GM18519 (cell line): ENCODE data around the gene LCMT2.
"Not testable (repeated sequence)": the region's sequence is repeated elsewhere in the genome, so short reads cannot be mapped to it uniquely, and the experiment has no call there.

Experiments used
- ATAC-seq: cut with Tn5 transposase; IDR thresholded peaks from one replicate; pipeline ENCODE4 v1.9.1; 2021; ENCODE audit warnings: mild to moderate bottlenecking, moderate library complexity; ENCODE audit not compliant: unreplicated experiment, low FRiP score

The LCMT2 gene

GRCh38 chr15:43316971-43317346, 13.4 kb downstream of the LCMT2 start:
- no peak for ATAC-seq

GRCh38 chr15:43316016-43316970, 14.1 kb downstream of the LCMT2 start:
- no peak for ATAC-seq

GRCh38 chr15:43314171-43314570, 16.2 kb downstream of the LCMT2 start:
- ATAC-seq: no peak

- ATAC-seq: no peak
These were observed 18.0 kb downstream of the LCMT2 start for GRCh38 chr15:43312378-43312777.

DNA sequence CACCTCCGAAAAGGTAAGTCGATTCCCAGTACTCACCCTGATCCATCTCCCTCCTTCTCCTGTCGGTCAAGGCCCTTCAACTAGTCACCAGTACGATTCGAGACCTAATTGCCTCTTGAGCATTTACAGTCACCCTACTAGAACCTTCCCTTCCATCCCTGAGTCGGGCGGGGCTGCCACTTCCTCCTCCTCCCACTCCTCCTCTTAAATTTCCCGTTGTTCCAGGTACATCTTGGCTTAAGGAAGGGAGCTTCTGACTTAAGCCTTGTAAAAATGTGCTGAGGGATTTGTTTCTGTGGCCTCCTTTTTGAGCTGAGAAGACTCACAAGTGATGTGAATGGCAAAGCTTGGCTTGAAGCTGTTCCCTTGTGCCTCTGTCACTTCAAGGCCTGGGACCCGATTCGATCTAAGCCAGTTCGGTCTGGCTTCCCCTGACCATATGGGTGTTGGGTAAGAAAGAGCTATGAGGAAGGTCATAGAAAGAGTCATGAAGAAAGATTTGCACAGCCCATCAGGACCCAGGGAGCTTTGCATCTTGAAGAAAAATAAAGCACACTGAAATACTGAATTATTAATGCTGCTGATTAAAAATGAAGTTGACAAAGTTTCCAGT, 28.1 kb downstream of the LCMT2 start, which contains the start of gene TGM7:
Gene TGM7 (minus strand): TSS at position 51 of the 613 bp plus-strand sequence.
- ATAC-seq: no peak

DNA sequence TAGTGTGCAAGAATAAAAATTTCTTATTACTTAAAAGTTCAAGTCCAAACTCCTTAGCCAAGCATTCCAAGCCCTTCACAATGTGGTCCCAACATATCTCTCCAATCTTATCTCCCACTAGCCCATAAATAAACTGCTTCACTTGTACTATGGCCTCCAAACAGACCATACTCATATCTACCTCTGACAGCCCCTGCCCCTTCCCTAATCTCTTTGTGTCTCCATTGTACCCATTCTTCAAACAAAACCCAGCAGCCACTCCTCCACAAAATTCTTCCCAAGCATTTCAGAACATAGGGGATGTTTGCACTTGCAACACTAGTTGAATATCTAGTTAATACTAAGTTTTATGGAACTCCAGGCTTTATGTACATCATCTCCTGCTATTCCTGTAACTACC, 30.5 kb downstream of the LCMT2 start:
- no peak for ATAC-seq

- ATAC-seq: no peak
These were observed 31.0 kb downstream of the LCMT2 start for GRCh38 chr15:43299411-43299810.

DNA sequence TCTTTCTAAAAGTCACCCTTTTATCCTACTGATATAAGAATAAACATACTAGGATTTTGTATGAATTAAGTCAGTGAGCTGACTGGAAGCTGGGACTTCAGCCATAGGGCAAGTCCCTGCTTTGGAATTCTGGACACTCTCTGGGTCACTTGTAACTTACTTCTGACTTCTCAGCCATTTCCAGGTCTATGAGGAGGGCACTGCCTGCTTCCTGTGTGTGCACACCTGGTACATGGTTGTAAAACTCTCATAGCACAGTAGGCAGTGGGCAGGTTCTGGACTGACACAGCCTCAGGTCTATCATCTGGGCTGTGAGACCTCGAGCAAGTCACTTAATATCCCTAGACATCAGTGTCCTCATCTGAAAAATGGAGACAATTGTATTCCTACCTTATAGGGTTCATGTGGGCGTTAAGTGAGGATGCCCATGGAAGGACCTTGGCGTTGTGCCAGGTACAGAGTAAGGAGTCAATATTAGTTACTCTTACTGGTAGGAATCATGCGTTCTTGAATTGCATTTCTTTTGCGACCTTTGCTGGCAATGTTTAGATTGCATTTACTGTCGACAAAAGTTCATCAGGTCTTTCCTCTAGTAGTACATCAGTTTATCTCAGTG, 36.2 kb downstream of the LCMT2 start:
- no peak for ATAC-seq

- no peak for ATAC-seq
These were observed 36.9 kb downstream of the LCMT2 start for GRCh38 chr15:43293432-43293831.

DNA sequence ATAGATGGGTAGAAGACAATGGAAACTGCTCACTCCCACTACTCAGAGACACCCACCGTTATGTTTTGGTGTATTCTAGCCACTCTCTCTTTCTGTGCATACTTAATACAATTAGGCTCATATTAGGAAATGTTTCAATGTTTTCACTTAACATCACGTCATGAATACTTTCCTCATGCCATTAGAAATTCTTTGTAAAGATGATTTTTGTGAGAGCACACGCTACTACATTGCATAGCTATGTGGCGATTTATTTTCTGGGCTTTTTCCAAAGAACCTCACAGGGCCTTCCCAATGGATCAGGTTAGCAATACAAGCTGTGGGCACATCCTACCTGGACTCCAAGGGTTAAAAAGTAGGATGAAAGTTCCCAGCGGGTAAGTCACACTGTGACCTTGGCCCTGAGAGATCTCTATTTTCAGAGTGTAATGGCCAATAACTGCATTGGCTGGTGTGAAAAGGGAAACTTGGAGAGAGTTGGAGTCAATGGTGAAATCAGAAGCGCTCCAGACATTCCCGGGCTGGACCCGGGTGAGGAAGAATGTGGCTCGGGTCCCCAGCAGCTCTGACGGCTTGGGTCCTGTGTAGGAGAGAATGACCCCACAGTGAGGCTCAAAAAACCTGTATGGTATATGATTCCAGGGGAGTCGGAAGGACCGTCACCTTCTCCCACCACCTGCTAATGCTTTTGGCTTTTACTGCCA, 37.8 kb downstream of the LCMT2 start:
- ATAC-seq: no peak

- not testable (repeated sequence) for ATAC-seq
These were observed 40.7 kb downstream of the LCMT2 start for GRCh38 chr15:43289656-43290055.

- ATAC-seq: no peak
These were observed 43.1 kb downstream of the LCMT2 start for GRCh38 chr15:43287254-43287653.

DNA sequence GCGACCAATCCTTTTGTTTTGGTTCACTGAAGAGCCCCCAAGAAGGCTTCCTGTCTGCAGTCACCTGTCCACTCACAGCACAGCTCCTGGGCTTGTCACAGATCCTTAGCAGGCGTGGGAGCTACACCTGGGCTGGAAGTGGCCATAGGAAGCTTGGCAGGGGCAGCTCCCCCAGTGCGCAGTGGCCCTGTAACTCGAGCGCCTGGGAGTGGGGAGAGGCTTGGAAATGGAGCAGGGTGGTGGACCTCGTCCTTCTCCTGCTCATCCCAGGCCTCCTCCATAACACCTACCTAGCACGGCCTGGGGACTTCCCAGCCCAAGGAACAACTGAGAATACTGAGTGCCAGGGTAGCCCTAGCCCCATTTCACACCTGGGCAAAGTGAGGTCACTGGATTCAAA, 44.3 kb downstream of the LCMT2 start:
- ATAC-seq: no peak

DNA sequence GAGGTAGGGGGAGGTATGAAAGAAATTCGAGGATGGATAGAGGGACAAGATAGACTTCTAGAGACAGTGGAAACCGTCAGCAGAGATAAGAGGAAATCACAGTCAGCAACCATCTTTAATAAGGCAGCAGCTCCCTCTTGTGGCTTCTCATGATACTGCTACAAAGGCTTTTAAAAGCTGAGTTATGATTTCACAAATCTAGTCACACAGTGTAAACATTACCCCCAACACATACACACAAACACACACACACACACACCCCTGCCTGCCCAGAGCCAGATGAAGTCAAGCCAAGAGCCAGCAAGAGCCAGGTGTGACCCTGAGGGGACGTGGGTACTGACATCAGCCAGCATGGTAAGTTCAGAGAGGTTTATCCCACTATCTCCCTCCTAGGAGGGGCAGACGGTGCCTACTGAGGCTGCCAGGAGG, 44.8 kb downstream of the LCMT2 start:
- no peak for ATAC-seq

DNA sequence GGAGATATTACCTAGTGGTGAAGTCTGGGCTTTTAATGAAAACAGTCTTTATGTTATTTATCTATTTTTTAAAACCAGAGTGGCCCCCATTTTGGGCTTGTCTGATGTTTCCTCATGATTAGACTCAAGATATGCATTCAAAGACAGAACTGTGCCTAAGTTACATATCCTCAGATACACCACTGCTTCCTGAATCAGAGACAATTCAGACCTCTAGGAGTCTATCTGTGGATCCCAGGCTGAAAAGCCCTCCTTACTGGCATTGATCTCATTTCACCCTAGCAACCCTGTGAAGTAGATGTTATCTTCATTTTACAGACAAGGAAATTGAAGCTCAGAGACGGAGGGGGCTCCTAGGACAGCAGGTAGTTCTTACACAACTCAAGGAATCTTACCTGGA, 46.8 kb downstream of the LCMT2 start:
- ATAC-seq: no peak

DNA sequence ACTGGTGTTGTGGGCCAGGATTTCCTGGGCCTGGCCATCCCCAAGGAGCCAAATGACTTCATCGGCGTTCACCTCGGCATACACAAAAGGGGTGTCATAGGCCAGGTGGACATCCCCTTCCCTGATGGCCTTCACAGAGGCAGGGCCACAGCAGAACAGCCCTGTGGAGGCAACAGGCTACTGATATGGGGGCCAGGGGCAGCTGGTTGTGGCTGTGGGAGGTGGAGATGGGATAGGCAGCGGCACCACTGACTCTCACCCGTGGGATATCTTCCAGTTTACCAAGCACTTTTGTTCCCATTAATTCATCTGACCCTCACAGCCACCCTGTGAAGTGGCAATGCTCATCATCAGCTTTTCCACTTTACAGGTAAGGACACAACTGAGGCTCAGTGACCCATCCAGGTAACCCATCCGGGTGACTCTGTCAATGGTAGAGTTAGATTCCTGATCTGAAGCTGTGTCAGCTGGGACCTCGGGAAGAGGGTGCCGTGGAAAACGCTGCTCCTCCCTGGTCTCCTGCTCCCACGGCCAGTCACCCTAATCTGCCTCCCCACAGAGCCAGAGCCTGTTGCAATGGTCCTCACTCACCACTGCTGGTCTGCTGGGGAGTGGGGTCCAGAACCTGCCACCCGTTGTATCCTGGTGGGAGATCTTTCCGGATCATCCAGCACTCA, 48.3 kb downstream of the LCMT2 start:
- no peak for ATAC-seq

- ATAC-seq: no peak
These were observed 49.4 kb downstream of the LCMT2 start for GRCh38 chr15:43280996-43281395.

DNA sequence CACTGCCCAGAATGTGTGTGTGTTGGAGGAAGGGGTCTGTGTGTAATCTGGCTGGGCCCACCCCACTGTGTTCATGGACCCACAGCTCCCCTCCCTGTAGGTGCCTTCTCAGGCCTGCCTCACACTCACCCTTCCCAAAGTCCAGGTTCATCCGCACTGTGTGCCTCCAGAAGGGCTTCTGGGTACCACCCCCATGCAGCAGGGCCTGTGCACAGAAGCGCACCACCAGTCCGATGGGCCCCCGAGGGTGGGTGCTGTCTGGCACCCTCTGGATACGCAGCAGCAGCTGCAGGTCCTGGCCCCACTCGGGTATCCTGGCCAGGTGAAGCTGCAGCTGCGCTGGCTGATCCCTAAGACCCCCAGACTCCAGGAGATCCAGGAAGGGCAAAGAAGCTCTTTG, 50.9 kb downstream of the LCMT2 start:
- ATAC-seq: no peak

- no peak for ATAC-seq
These were observed 51.5 kb downstream of the LCMT2 start for GRCh38 chr15:43278869-43279268.

DNA sequence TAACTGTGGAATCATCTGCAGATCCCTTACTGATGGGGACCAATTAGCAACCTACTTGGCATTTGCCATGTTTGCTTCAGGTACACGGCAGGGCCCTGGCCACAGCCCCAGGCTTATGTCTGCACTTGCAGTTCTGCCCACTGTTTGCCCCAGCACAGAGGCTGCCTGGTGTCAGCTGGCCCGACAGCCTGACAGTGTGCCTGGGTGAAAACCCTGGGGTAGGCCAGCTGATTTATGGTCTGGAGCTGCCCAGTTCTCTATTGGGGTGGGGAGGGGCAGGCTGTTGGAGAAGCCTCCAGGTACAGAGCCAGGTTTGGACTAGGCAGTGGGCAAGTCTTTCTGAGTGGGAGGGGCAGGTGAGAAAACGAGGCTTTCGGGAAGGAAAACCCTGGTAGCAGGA, 52.5 kb downstream of the LCMT2 start:
- ATAC-seq: no peak
